ENCODE data around the gene ADAMTS7. TPM values are rescaled to one million over a fixed set of nuclear protein-coding genes. Genes with fewer than 3 reads are reported as not detected.
"Not testable (repeated sequence)": the region's sequence is repeated elsewhere in the genome, so short reads cannot be mapped to it uniquely, and the experiment has no call there.

ADAMTS7 gene
- total RNA-seq, 1 donor from 2014 or later, result 51.9 TPM

DNA sequence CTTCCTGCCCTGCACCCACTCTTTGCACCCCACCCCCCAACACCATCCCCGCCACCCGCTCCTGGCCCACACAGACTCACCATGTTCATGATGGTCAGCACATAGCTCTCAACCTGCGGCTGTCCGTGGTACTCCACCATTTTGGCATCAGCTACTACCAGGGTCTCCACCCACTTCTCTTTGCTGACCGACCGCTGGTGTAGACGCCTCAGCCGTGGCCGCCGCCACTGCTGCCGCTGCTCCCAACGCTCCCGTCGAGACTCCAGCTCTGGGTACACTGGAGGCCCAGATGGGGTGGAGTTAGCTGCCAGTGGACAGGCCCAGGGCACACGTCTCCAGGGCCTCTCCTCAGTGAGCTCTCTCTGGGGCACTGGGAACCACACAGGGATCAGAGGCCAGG lies 14.8 kb downstream of the ADAMTS7 start:
- Mint-ChIP-seq H3K36me3 (no peaks in the 10 kb centered on the region), H3K4me1 (ENCODE audit: unreplicated experiment) (no peaks in the 10 kb centered on the region), H3K9me3 (no peaks in the 10 kb centered on the region), H3K27ac (no peak overlapping the region), H3K27me3 (no peaks in the 10 kb centered on the region), H3K4me3 (no peak overlapping the region)
- TF ChIP-seq, protein P1, sequence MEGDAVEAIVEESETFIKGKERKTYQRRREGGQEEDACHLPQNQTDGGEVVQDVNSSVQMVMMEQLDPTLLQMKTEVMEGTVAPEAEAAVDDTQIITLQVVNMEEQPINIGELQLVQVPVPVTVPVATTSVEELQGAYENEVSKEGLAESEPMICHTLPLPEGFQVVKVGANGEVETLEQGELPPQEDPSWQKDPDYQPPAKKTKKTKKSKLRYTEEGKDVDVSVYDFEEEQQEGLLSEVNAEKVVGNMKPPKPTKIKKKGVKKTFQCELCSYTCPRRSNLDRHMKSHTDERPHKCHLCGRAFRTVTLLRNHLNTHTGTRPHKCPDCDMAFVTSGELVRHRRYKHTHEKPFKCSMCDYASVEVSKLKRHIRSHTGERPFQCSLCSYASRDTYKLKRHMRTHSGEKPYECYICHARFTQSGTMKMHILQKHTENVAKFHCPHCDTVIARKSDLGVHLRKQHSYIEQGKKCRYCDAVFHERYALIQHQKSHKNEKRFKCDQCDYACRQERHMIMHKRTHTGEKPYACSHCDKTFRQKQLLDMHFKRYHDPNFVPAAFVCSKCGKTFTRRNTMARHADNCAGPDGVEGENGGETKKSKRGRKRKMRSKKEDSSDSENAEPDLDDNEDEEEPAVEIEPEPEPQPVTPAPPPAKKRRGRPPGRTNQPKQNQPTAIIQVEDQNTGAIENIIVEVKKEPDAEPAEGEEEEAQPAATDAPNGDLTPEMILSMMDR (conservative IDR thresholded peaks at IDR 0.05), result no peak
- no peak for DNase-seq (ENCODE audit: extremely low spot score, unreplicated experiment)

DNA sequence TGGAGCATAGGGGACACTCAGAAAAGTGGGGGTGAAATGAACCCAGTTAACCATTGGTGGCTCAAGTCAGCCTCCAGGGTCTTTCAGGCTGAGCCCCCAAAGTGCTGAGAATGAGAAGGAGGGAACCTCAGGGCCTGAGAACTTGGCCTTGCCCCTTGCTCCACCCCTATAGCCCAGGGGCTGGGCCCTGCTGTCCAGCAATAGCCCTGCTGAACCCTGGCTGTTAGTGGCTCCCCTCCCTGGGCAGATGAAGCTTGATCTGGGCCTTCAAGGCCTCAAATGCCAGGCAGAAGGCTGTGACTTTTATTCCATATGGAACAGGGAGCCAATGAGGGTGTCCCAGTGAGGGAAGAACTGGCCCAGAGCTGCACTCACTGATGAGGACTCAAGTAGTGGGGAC lies 16.2 kb downstream of the ADAMTS7 start:
- Mint-ChIP-seq H3K27me3 (no peaks in the 10 kb centered on the region), H3K4me1 (ENCODE audit: unreplicated experiment) (no peaks in the 10 kb centered on the region), H3K27ac (no peak overlapping the region), H3K36me3 (no peaks in the 10 kb centered on the region), H3K4me3 (no peak overlapping the region), H3K9me3 (no peaks in the 10 kb centered on the region)
- TF ChIP-seq, protein P1 (conservative IDR thresholded peaks at IDR 0.05), result no peak
- no peak for DNase-seq (ENCODE audit: extremely low spot score, unreplicated experiment)

DNA sequence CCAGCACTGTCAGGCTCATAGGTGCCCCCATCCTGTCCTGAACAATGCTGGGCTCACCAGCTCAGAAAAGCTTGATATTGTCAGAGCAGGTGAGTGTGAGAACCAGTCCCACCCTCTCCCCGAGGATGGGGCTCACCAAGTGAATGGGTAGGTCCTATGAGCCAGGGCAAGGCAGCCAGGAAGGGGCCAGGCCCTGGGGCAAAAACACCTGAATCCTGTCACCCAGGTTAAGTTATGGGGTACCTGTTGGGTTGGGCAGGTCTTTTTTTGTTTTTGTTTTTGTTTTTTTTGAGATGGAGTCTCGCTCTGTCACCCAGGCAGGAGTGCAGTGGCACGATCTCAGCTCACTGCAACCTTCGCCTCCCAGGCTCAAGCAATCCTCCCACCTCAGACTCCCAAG lies 16.8 kb downstream of the ADAMTS7 start:
- not testable (repeated sequence) for DNase-seq (ENCODE audit: extremely low spot score, unreplicated experiment); H3K4me1 Mint-ChIP-seq (ENCODE audit: unreplicated experiment); H3K9me3 Mint-ChIP-seq; H3K27ac Mint-ChIP-seq; H3K36me3 Mint-ChIP-seq; H3K27me3 Mint-ChIP-seq; H3K4me3 Mint-ChIP-seq

DNA sequence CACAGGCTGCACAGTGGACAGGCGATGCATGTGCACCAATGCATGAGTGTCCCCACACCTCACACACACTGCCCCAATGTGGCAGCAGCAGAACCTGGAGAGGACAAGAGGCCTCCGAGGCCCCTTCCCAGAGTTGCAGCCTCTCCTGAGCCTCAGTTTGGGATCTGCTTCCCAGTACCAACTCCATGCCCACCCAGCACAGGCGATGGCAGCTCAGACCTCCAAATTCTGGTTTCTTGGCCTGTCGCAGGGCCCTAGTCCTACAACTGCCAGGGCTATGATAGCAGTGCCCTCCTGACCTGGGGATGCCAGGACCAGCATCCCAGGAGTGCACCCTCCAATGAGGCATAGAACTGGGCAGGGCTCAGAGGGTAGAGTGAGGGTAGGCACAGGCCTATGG lies 19.9 kb downstream of the ADAMTS7 start:
- no peaks in the 10 kb centered on the region for H3K9me3 Mint-ChIP-seq
- no peak overlapping the region for H3K4me3 Mint-ChIP-seq
- H3K27me3 Mint-ChIP-seq, result no peaks in the 10 kb centered on the region
- no peak for DNase-seq (ENCODE audit: extremely low spot score, unreplicated experiment)
- H3K36me3 Mint-ChIP-seq, result peaks cover 11% of the 10 kb centered on the region
- no peak overlapping the region for H3K27ac Mint-ChIP-seq
- H3K4me1 Mint-ChIP-seq (ENCODE audit: unreplicated experiment), result no peaks in the 10 kb centered on the region
- TF ChIP-seq, protein P1 (conservative IDR thresholded peaks at IDR 0.05), result no peak

DNA sequence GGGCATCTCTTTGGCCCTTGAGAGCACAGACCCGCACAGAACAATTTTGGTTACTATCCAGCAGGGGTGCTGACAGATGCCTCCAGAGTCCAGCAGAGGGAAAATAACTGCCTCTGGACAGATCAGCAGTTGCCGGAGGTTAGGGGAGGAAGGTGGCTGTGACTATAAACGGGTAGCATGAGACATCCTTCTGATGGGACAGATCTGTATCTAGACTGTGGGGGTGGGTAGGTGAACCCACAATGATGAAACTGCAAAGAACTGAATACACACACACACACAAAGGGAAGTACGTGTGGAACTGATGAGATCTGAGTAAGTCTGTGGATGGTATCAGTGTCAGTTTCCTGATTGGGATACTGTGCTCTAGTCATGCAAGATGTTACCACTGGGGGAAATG lies 21.2 kb downstream of the ADAMTS7 start:
- H3K36me3 Mint-ChIP-seq, result peaks cover 12% of the 10 kb centered on the region
- TF ChIP-seq, protein P1 (conservative IDR thresholded peaks at IDR 0.05), result no peak
- H3K4me1 Mint-ChIP-seq (ENCODE audit: unreplicated experiment), result no peaks in the 10 kb centered on the region
- no peak overlapping the region for H3K27ac Mint-ChIP-seq
- H3K4me3 Mint-ChIP-seq, result no peak overlapping the region
- no peaks in the 10 kb centered on the region for H3K27me3 Mint-ChIP-seq
- DNase-seq (ENCODE audit: extremely low spot score, unreplicated experiment), result no peak
- H3K9me3 Mint-ChIP-seq, result no peaks in the 10 kb centered on the region

DNA sequence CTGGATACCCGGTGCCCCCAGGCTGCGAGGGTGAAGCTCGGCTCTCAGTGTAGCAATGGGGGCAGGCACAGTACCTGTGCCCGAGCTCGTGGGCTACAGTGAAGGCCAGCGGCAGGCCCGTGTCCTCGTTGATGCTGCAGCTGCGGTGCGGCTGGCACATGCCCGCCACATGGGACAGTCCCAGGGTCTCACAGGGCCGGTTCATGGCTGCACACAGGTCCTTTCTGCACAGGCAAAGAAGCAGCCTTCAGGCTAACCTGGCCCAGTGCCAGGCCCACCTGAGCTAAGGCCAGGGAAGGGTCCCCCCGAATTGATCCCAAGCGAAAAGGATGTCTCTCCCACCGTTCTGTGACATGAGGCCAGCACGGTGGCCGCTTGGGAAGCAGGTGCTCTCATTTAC lies 21.6 kb downstream of the ADAMTS7 start:
- no peaks in the 10 kb centered on the region for H3K4me1 Mint-ChIP-seq (ENCODE audit: unreplicated experiment)
- H3K36me3 Mint-ChIP-seq, result peaks cover 16% of the 10 kb centered on the region
- TF ChIP-seq, protein P1 (conservative IDR thresholded peaks at IDR 0.05), result no peak
- H3K27me3 Mint-ChIP-seq, result no peaks in the 10 kb centered on the region
- H3K27ac Mint-ChIP-seq, result no peak overlapping the region
- H3K9me3 Mint-ChIP-seq, result no peaks in the 10 kb centered on the region
- H3K4me3 Mint-ChIP-seq, result no peak overlapping the region
- no peak for DNase-seq (ENCODE audit: extremely low spot score, unreplicated experiment)

Measured in type B pancreatic cell (in vitro differentiated cells).